Endodermal cell (in vitro differentiated cells): ENCODE data around the gene EMD. TPM values are rescaled to one million over a fixed set of nuclear protein-coding genes. Genes with fewer than 3 reads are reported as not detected.

Experiments
- DNase-seq: peaks from one replicate; pipeline ENCODE4 v3.0.0-alpha.2; 2017
- H3K27ac ChIP-seq: 2 replicates; pipeline ENCODE4 v1.5.1; 2013; ENCODE audit warnings: mild to moderate bottlenecking, low read depth, low read length, moderate library complexity
- H3K27me3 ChIP-seq: 2 replicates; pipeline ENCODE4 v1.6.1; 2013; ENCODE audit warnings: mild to moderate bottlenecking, low read length, moderate library complexity; ENCODE audit not compliant: insufficient read depth, control insufficient read depth, poor library complexity, severe bottlenecking
- H3K36me3 ChIP-seq: 2 replicates; pipeline ENCODE4 v1.7.0; 2013; ENCODE audit warnings: mild to moderate bottlenecking, low read length, moderate library complexity; ENCODE audit not compliant: control insufficient read depth, insufficient read depth
- H3K4me1 ChIP-seq: one replicate; pipeline ENCODE4 v1.7.0; 2013; ENCODE audit warnings: low read length; ENCODE audit not compliant: control insufficient read depth, insufficient read depth
- H3K4me3 ChIP-seq: 2 replicates; pipeline ENCODE4 v1.5.1; 2013; ENCODE audit warnings: mild to moderate bottlenecking, low read length, moderate library complexity
- H3K9ac ChIP-seq: 2 replicates; pipeline ENCODE4 v1.6.1; 2013; ENCODE audit warnings: mild to moderate bottlenecking, low read length, moderate library complexity; ENCODE audit not compliant: poor library complexity, severe bottlenecking; ENCODE audit errors: extremely low read depth
- H3K9me3 ChIP-seq: 2 replicates; pipeline ENCODE4 v1.6.1; 2013; ENCODE audit warnings: mild to moderate bottlenecking, low read length, moderate library complexity; ENCODE audit not compliant: control insufficient read depth
- H3K27ac Mint-ChIP-seq: 2 replicates; pipeline ENCODE4 v1.8.0; 2020; ENCODE audit warnings: mixed read lengths
- H3K27me3 Mint-ChIP-seq: 2 replicates; pipeline ENCODE4 v1.8.0; 2021; ENCODE audit warnings: mild to moderate bottlenecking, mixed read lengths; ENCODE audit not compliant: insufficient read depth
- H3K36me3 Mint-ChIP-seq: 2 replicates; pipeline ENCODE4 v1.8.0; 2020; ENCODE audit warnings: low read depth, mixed read lengths
- H3K4me1 Mint-ChIP-seq: 2 replicates; pipeline ENCODE4 v1.8.0; 2020; ENCODE audit warnings: mixed read lengths
- H3K4me3 Mint-ChIP-seq: 2 replicates; pipeline ENCODE4 v1.8.0; 2020; ENCODE audit warnings: mild to moderate bottlenecking, moderate library complexity, mixed read lengths
- H3K9me3 Mint-ChIP-seq: 2 replicates; pipeline ENCODE4 v1.8.0; 2020; ENCODE audit warnings: mild to moderate bottlenecking, mixed read lengths
- WGBS, 2 experiments: methylation state at CpG; one replicate each; pipeline versions ENCODE4 v1.1.5 to v1.1.7; 2013; ENCODE audit warnings: missing lambda C conversion rate in 2 of 2, mixed read lengths in 1 of 2; ENCODE audit not compliant: insufficient coverage in 1 of 2, insufficient read length in 1 of 2; 5-methylcytosine and 5-hydroxymethylcytosine counted together
- total RNA-seq, 2 donors: library from RNA; stranded (reverse); fragmentation: NEBNext Ultra II Directional in 1 of 2; extraction: Animal tissue kit (Norgen Biotek cat#: 25700) in 1 of 2; gene quantifications; 2 replicates in 1 of 2; 3 replicates in 1 of 2; pipeline ENCODE4 v1.2.1, GENCODE V29; 2021
- TF ChIP-seq, protein P1 (sequence below): fragments of 200-600 bp; sonication (generic); conservative IDR thresholded peaks from 2 replicates; pipeline ENCODE4 v1.5.0; 2021; ENCODE audit warnings: antibody characterized with exemption, mild to moderate bottlenecking

EMD gene
- total RNA-seq, 2 donors from 2014 or later = 60.3 to 76.4 TPM

GRCh38 chrX:154352012-154352401 is 27.1 kb upstream of the EMD start:
- TF ChIP-seq, protein P1, sequence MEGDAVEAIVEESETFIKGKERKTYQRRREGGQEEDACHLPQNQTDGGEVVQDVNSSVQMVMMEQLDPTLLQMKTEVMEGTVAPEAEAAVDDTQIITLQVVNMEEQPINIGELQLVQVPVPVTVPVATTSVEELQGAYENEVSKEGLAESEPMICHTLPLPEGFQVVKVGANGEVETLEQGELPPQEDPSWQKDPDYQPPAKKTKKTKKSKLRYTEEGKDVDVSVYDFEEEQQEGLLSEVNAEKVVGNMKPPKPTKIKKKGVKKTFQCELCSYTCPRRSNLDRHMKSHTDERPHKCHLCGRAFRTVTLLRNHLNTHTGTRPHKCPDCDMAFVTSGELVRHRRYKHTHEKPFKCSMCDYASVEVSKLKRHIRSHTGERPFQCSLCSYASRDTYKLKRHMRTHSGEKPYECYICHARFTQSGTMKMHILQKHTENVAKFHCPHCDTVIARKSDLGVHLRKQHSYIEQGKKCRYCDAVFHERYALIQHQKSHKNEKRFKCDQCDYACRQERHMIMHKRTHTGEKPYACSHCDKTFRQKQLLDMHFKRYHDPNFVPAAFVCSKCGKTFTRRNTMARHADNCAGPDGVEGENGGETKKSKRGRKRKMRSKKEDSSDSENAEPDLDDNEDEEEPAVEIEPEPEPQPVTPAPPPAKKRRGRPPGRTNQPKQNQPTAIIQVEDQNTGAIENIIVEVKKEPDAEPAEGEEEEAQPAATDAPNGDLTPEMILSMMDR = no peak
- Mint-ChIP-seq H3K27ac (no peak overlapping the region), H3K27me3 (no peaks in the 10 kb centered on the region), H3K4me3 (no peak overlapping the region), H3K4me1 (peaks cover 2% of the 10 kb centered on the region), H3K36me3 (peaks cover 32% of the 10 kb centered on the region), H3K9me3 (peaks cover 45% of the 10 kb centered on the region)
- H3K4me3 ChIP-seq = no peak overlapping the region
- no peaks in the 10 kb centered on the region for H3K27me3 ChIP-seq
- no peaks in the 10 kb centered on the region for H3K4me1 ChIP-seq
- H3K9ac ChIP-seq = no peak overlapping the region
- no peaks in the 10 kb centered on the region for H3K9me3 ChIP-seq
- WGBS, 2 experiments = 95 to 100% methylated on average over 4 to 14 of the region's 14 CpGs
- H3K27ac ChIP-seq = no peak overlapping the region
- H3K36me3 ChIP-seq = peaks cover 61% of the 10 kb centered on the region
- DNase-seq = no peak

- peaks cover 35% of the 10 kb centered on the region for H3K36me3 Mint-ChIP-seq
Observed at GRCh38 chrX:154352466-154352865, 26.6 kb upstream of the EMD start.

GRCh38 chrX:154353172-154353843 is 25.8 kb upstream of the EMD start:
- DNase-seq = no peak
- TF ChIP-seq, protein P1 = no peak
- no peaks in the 10 kb centered on the region for H3K27me3 Mint-ChIP-seq

More at GRCh38 chrX:154352466-154352865, 26.6 kb upstream of the EMD start:
- Mint-ChIP-seq H3K4me1 (no peaks in the 10 kb centered on the region), H3K9me3 (peaks cover 43% of the 10 kb centered on the region), H3K27ac (no peak overlapping the region), H3K4me3 (no peak overlapping the region), H3K27me3 (no peaks in the 10 kb centered on the region)
- no peak for DNase-seq
- WGBS, 2 experiments = 95 to 97% methylated on average over 5 to 13 of the region's 13 CpGs
- Histone ChIP-seq H3K27ac (no peak overlapping the region), H3K9me3 (no peaks in the 10 kb centered on the region), H3K9ac (no peak overlapping the region), H3K27me3 (no peaks in the 10 kb centered on the region), H3K36me3 (peaks cover 61% of the 10 kb centered on the region), H3K4me1 (no peaks in the 10 kb centered on the region), H3K4me3 (no peak overlapping the region)
- TF ChIP-seq, protein P1 = no peak

More at GRCh38 chrX:154353172-154353843, 25.8 kb upstream of the EMD start:
- no peak overlapping the region for H3K9ac ChIP-seq
- Mint-ChIP-seq H3K4me1 (no peaks in the 10 kb centered on the region), H3K27ac (peak overlapping the region; percentile 30), H3K9me3 (peaks cover 45% of the 10 kb centered on the region), H3K36me3 (peaks cover 38% of the 10 kb centered on the region), H3K4me3 (no peak overlapping the region)
- H3K27me3 ChIP-seq = no peaks in the 10 kb centered on the region
- no peaks in the 10 kb centered on the region for H3K9me3 ChIP-seq
- WGBS, 2 experiments = 96 to 100% methylated on average over 10 to 24 of the region's 24 CpGs
- H3K27ac ChIP-seq = no peak overlapping the region
- peaks cover 67% of the 10 kb centered on the region for H3K36me3 ChIP-seq
- H3K4me1 ChIP-seq = no peaks in the 10 kb centered on the region
- H3K4me3 ChIP-seq = no peak overlapping the region
